ENCODE measurements around the gene PDE4C. TPM values are rescaled to one million over a fixed set of nuclear protein-coding genes. Genes with fewer than 3 reads are reported as not detected.

The PDE4C gene
- total RNA-seq, 1 experiment from 2014 or later: not detected

GRCh38 chr19:18230941-18231734 lies 4.9 kb upstream of the PDE4C start:
- Histone ChIP-seq H3K36me3 (no peaks in the 10 kb centered on the region), H3K27me3 (peaks cover 8% of the 10 kb centered on the region), H3K9me3 (peaks cover 6% of the 10 kb centered on the region), H3K4me3 (no peak overlapping the region)
- DNase-seq: no peak

DNA sequence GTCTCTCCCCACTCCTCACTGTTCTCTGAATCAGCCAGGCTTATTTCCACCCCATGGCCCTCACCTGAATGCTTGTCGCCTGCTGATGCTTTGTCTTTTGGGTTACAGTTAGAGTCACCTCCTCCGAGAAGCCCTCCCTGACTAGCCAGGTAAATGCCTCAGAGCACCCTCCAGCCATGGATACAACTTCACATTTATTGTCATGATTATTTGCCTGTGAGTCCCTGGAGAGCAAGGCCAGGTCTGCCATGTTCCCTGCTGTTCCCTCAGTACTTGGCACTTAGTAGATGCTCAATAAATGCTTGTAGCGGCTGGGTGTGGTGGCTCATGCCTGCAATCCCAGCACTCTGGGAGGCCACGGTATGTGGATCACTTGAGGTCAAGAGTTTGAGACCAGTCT lies 3.7 kb upstream of the PDE4C start:
- no peaks in the 10 kb centered on the region for H3K36me3 ChIP-seq
- H3K9me3 ChIP-seq: peaks cover 6% of the 10 kb centered on the region
- H3K4me3 ChIP-seq: no peak overlapping the region
- no peak for DNase-seq
- peaks cover 8% of the 10 kb centered on the region for H3K27me3 ChIP-seq

DNA sequence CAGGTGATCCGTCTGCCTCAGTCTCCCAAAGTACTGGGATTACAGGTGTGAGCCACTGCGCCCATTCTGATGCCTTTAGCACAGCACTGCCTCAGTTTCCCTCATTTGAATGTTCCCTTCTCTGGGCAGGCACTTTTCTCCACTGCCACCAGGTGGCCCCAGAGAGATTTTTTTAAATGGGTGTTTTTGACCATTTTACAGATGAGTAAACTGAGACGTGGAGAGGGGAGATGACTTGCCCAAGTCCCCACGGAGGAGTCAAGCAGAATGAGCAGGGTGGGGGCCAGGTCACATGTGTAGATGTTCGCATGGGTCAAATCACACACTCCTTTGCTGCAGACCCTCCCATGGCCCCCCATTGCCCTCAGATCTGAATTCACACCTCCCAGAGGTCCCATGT lies 3.2 kb upstream of the PDE4C start:
- Histone ChIP-seq H3K36me3 (no peaks in the 10 kb centered on the region), H3K9me3 (peaks cover 6% of the 10 kb centered on the region), H3K27me3 (peaks cover 8% of the 10 kb centered on the region), H3K4me3 (no peak overlapping the region)
- DNase-seq: no peak

GRCh38 chr19:18227781-18228271 lies 1.6 kb upstream of the PDE4C start:
- H3K9me3 ChIP-seq: no peaks in the 10 kb centered on the region; the same call in 1 of the 2 replicates
- H3K4me3 ChIP-seq: no peak overlapping the region
- no peak for DNase-seq
- H3K27me3 ChIP-seq: peaks cover 8% of the 10 kb centered on the region
- no peaks in the 10 kb centered on the region for H3K36me3 ChIP-seq

DNA sequence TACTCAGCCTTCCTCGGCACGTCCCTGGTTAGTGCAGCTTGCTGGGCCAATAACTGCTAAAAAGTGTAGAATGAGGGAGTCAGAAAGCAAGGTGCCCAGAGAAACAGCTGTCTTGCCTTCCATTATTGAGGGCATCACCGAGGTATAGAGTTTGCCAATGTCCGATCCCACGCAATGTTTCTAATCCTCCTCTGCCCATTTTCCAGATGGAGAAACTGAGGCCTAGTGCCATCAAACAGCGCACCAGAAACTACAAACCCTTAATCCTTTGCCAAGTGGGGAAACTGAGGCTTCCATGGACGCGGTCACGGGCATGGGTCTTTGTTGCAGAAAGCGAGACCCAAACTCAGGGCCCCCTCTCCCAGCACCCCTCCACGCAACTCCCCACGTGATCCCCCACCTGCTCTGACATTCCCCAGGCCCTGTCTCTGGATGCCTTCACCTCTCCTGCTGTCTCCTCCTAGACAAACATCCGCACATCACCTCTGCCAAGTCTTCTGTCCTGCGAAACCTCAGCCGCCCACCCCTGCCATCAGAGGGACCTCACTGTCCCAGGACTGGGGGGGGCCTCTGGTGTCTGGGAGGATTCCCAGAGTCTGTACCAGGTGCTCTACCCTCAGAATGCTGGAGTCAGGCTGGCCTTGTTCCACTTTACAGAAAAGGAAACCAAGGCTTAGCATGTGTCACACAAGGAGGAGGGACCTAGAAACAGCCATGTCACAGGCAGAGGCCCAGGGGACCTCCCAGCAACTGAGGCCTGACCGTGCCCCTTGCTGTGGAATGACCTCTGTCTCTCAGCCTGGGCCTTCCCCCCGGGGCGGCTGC lies 930 bp upstream of the PDE4C start:
- no peak for DNase-seq
- Histone ChIP-seq H3K4me3 (no peak overlapping the region), H3K27me3 (peaks cover 8% of the 10 kb centered on the region), H3K36me3 (no peaks in the 10 kb centered on the region), H3K9me3 (no peaks in the 10 kb centered on the region)

DNA sequence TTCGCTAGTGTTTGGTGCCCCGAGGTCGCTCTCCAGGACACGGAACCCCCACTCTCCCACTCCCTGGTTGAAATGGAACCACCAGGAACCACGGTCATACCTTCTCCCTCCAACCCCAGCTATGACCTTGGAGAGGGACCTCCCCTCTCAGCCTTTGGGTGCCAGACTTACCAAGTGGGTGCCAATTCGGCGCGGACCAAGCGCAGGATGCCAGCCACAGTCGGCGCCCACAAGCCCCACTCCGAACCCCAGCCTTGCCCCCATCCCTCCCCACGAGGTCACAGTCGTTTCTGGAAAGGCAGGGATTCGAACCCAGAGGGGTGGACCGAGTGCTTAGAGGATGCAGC lies 910 bp downstream of the PDE4C start:
- Histone ChIP-seq H3K4me3 (no peak overlapping the region), H3K36me3 (no peaks in the 10 kb centered on the region), H3K27me3 (peaks cover 6% of the 10 kb centered on the region), H3K9me3 (no peaks in the 10 kb centered on the region)
- no peak for DNase-seq

DNA sequence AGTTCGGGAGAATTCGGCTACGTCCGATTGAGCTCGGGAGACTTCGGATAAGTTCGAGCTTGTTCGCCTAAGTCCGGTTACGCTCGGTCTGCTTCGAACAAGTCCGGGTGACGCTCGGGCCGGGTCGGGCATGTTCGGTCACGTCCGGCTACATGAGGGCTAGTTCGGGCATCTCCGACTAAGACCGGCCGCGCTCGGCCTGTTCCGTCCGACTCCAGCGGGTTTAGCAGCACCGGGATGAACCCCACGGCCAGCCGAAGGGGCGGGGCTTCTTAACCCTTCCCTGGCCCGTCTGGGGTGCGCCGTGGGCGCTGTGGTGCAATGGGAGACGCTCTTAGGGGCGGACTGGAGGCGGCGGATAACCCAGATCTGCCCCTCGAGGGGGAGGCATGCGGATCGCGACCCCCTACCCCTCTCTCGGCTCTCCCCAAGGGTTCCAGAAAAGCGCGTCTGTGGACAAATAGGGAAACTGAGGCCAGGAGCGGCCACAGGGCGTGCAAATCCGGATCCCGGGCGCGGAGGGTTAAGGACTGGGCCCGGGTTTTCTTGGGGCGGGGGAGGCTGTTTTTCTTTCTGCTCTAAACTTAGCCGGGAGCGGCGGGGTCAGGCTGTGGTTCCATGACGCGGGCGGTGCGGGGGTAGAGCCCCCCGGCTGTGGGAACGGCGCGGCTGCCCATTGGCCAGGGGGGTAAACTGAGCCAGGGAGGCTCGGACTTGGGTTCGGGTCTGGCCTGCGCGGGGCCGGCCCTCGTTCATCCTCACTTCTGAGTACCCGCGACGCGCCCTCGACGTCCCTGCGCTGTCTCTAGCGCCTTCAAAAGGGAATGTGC lies 1.5 kb downstream of the PDE4C start:
- Histone ChIP-seq H3K27me3 (peaks cover under 1% of the 10 kb centered on the region), H3K9me3 (no peaks in the 10 kb centered on the region), H3K4me3 (peak overlapping the region; percentile 44), H3K36me3 (no peaks in the 10 kb centered on the region)
- DNase-seq: peak; percentile 97

GRCh38 chr19:18223860-18224524 lies 2.2 kb downstream of the PDE4C start:
- DNase-seq: peak; percentile 39

DNA sequence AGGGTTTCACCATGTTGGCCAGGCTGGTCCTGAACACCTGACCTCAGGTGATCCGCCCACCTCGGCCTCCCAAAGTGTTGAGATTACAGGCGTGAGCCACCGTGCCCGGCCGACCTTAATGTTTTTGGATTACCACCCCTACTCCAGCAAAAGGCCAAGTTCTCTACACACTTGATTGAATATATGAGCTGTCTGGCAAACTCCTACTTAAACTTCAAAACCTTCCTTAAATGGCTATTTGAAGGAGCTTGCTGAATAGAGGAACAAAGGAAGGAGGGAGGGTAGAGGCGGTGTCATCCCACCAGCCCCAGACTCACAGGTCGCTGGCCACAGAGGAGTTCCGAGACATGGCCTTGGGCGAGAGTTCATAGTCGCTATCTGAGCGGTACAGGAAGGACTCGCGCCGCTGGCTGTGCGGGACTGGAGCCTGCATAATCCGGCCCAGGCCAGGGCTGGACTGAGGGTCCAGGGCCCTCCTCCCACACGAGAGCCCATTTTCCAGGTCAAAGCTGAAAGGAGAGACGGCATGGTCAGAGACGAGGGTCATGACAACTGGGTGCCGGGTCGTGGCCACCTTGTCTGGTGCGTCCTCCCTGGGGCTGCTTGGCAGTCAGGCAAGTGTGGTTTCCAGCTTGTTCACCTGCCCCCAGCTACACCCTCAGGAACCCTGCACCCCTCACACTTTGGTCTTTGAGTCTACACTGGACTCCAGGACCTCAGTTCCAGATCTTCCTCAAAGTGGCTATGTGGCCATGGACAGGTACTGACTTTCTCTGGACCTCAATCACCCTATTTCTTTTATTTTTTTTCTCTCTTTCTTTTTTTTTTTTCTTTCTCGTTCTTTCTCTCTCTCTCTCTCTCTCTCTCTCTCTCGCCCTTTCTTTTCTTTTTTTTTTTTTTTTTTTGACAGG lies 4.2 kb downstream of the PDE4C start:
- H3K27me3 ChIP-seq: no peaks in the 10 kb centered on the region
- no peak overlapping the region for H3K4me3 ChIP-seq
- no peaks in the 10 kb centered on the region; the same call in 1 of the 2 replicates for H3K36me3 ChIP-seq
- no peak for DNase-seq
- no peaks in the 10 kb centered on the region for H3K9me3 ChIP-seq

More at GRCh38 chr19:18223860-18224524, 2.2 kb downstream of the PDE4C start:
- no peaks in the 10 kb centered on the region; the same call in 1 of the 2 replicates for H3K27me3 ChIP-seq
- no peaks in the 10 kb centered on the region for H3K9me3 ChIP-seq
- no peaks in the 10 kb centered on the region for H3K36me3 ChIP-seq
- H3K4me3 ChIP-seq: peak overlapping the region; percentile 44

DNA sequence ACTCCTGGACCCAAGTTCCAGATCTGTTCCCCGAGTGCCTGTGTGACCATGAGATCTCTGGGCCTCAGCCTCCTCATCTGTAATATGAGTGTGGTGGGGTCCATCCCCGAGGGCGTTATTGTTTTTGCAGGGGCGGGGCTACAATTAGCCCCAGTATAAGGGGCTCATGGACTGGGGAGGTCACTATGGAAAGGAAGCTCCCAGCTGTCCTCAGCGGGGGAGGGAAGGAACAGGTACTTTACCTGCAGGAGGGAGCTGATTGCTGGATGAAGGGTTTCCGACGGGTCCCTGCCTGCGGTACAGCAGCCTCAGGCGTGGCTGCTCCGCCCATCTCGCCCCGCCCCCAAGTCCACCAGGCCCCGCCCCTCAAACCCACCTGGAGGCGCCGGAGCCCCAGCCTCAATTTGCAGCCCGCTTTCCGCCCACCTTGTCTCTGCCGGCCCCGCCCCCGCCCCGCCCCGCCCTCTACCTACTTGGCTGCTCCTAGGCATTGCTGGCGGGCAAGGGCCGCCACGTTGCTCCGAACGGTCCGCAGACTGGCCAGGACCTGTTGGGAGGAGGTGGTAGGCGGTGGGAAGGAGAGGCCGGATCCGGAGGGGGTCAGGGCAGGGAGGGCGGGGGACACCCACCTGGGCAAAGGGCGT lies 5.5 kb downstream of the PDE4C start:
- H3K27me3 ChIP-seq: no peaks in the 10 kb centered on the region
- DNase-seq: no peak
- no peaks in the 10 kb centered on the region; the same call in 1 of the 2 replicates for H3K36me3 ChIP-seq
- H3K4me3 ChIP-seq: no peak overlapping the region
- no peaks in the 10 kb centered on the region for H3K9me3 ChIP-seq

- Histone ChIP-seq H3K4me3 (no peak overlapping the region), H3K36me3 (no peaks in the 10 kb centered on the region; the same call in none of the 2 replicates), H3K9me3 (no peaks in the 10 kb centered on the region), H3K27me3 (no peaks in the 10 kb centered on the region)
- no peak for DNase-seq
Measured at GRCh38 chr19:18219911-18220631, 6.2 kb downstream of the PDE4C start.

DNA sequence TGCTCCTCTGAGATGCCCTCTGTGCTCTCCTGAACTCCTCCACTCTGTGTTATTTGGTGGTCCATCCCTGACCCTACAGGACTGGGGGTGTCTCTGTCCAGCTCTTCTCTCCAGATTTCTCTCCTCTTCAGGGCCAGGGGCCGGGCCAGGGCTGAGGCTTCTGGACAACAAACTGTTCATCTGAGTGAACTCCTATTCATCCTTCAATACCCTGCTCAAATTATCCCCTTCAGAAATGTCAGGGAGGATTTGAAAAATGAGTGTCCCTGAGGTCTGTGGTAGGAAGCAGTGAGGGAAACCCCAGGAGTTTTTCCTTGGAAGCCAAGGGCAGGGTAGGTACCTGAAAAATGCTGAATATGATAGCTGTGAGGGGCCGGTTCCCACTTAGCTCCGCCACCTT lies 7.6 kb downstream of the PDE4C start:
- no peaks in the 10 kb centered on the region for H3K9me3 ChIP-seq
- H3K4me3 ChIP-seq: no peak overlapping the region
- no peak for DNase-seq
- no peaks in the 10 kb centered on the region for H3K27me3 ChIP-seq
- H3K36me3 ChIP-seq: no peaks in the 10 kb centered on the region; the same call in none of the 2 replicates

GRCh38 chr19:18218159-18218558 lies 8.1 kb downstream of the PDE4C start:
- Histone ChIP-seq H3K4me3 (no peak overlapping the region), H3K36me3 (peaks cover 1% of the 10 kb centered on the region), H3K9me3 (no peaks in the 10 kb centered on the region), H3K27me3 (no peaks in the 10 kb centered on the region)
- no peak for DNase-seq

DNA sequence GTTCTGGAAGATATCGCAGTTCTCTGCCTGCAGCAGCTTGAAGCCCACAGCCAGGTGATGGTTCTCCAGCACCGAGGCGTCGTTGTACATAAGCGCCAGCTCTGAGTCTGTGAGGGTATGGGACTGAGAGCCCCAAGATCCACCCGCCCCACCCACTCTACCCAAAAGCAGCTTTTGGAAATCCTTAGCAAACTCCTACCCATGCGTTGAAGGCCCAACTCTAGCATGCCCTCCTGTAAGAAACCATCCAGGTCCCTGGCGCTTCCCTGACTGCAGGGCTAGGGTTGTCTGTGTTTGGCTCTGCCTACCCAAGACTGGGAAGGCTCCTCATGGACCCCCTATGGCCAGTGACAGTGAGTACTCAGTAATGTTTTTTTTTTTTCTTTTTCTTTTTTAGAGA lies 9.4 kb downstream of the PDE4C start:
- H3K4me3 ChIP-seq: no peak overlapping the region
- no peak for DNase-seq

More for the DNA sequence above, 9.4 kb downstream of the PDE4C start:
- no peaks in the 10 kb centered on the region for H3K9me3 ChIP-seq
- H3K27me3 ChIP-seq: no peaks in the 10 kb centered on the region
- peaks cover 6% of the 10 kb centered on the region for H3K36me3 ChIP-seq
